Kidney (tissue), 14 donors: ENCODE measurements around the gene HBQ1. TPM values are rescaled to one million over a fixed set of nuclear protein-coding genes. Genes with fewer than 3 reads are reported as not detected.
"Not testable (repeated sequence)": the region's sequence is repeated elsewhere in the genome, so short reads cannot be mapped to it uniquely, and the experiment has no call there.

Experiments
- DNase-seq, 5 donors: peaks; one replicate each; pipeline ENCODE4 v3.0.0-alpha.2; 2013 to 2020
- FAIRE-seq: peaks from 2 replicates; lab custom pipeline; 2012; peaks lifted over from hg19 to GRCh38; lab: Jason Lieb, UNC
- H3K27ac ChIP-seq, 2 donors: one replicate each; pipeline ENCODE4 v1.7.0; 2013; ENCODE audit warnings: low read depth in 2 of 2, low read length in 2 of 2, inconsistent platforms in 1 of 2
- H3K27me3 ChIP-seq: one replicate; pipeline ENCODE4 v1.7.1; 2013; ENCODE audit warnings: low read length, inconsistent platforms; ENCODE audit not compliant: control insufficient read depth, insufficient read depth
- H3K36me3 ChIP-seq, 3 donors: one replicate each; pipeline versions ENCODE4 v1.7.0 to v1.7.1; 2013; ENCODE audit warnings: low read length in 3 of 3, control low read depth in 1 of 3, inconsistent platforms in 1 of 3; ENCODE audit not compliant: insufficient read depth in 3 of 3, control insufficient read depth in 2 of 3
- H3K4me1 ChIP-seq, 3 donors: one replicate each; pipeline versions ENCODE4 v1.7.0 to v1.7.1; 2013; ENCODE audit warnings: low read length in 3 of 3, inconsistent platforms in 1 of 3, low read depth in 1 of 3; ENCODE audit not compliant: control insufficient read depth in 2 of 3, insufficient read depth in 2 of 3
- H3K4me3 ChIP-seq, 3 donors: one replicate each; pipeline versions ENCODE4 v1.7.0 to v1.8.1; 2013; ENCODE audit warnings: low read length in 3 of 3, control low read depth in 1 of 3, inconsistent platforms in 1 of 3
- H3K9ac ChIP-seq, 3 donors: one replicate each; pipeline versions ENCODE4 v1.7.0 to v1.7.1; 2013; ENCODE audit warnings: low read length in 3 of 3, control low read depth in 1 of 3, inconsistent platforms in 1 of 3
- H3K9me3 ChIP-seq, 3 donors: one replicate each; pipeline versions ENCODE4 v1.7.0 to v1.7.1; 2013; ENCODE audit warnings: low read length in 3 of 3, control low read depth in 1 of 3, inconsistent platforms in 1 of 3; ENCODE audit not compliant: control insufficient read depth in 2 of 3, insufficient read depth in 1 of 3
- CTCF ChIP-seq: IDR thresholded peaks from 3 replicates; pipeline ENCODE4 v1.5.1; 2012; ENCODE audit warnings: mild to moderate bottlenecking, moderate library complexity, borderline replicate concordance; ENCODE audit not compliant: insufficient read depth; ENCODE audit errors: extremely low read depth
- intact Hi-C: fragments of 100-400 bp; cut with DNase I; formaldehyde crosslinking; loops from one replicate; pipeline ENCODE4 v1.11.1; 2022
- polyA plus RNA-seq: library from polyadenylated mRNA; stranded (reverse); fragments of 350-450 nt; fragmentation: Illumina TruSeq; extraction: RNeasy Lipid Tissue Mini Kit (QIAGEN cat#74804); gene quantifications from one replicate; pipeline ENCODE4 v1.2.3, GENCODE V29; 2014; ENCODE audit warnings: low read depth, low replicate concordance; ENCODE audit not compliant: insufficient read depth
- total RNA-seq: library from RNA; stranded (reverse); fragmentation: NEBNext Ultra II Directional; extraction: Animal tissue kit (Norgen Biotek cat#: 25700); gene quantifications from one replicate; pipeline ENCODE4 v1.2.1, GENCODE V29; 2021
- donor health status: control.
- donor health status: control.
- donor health status: control.
- donor health status: control.
- donor health status: control.
- donor health status: DM: yes; HTN: yes; CAD: no.
- donor health status: Normal renal cell carcinoma (clear cell type).

Gene HBQ1
- total and polyA plus RNA-seq, 2 donors from 2014 or later: not detected

GRCh38 chr16:146646-147045, 33.6 kb upstream of the HBQ1 start:
- no peaks in the 10 kb centered on the region for H3K36me3 ChIP-seq
- no peaks in the 10 kb centered on the region for H3K27me3 ChIP-seq
- no peak for FAIRE-seq
- TF ChIP-seq CTCF: no peak
- intact Hi-C loops: no loop called here
- DNase-seq: no peak
- H3K27ac ChIP-seq: no peak overlapping the region
- no peaks in the 10 kb centered on the region for H3K9me3 ChIP-seq
- no peak overlapping the region for H3K4me3 ChIP-seq
- H3K9ac ChIP-seq: no peak overlapping the region
- no peaks in the 10 kb centered on the region for H3K4me1 ChIP-seq

- H3K4me3 ChIP-seq: no peak overlapping the region
- no peaks in the 10 kb centered on the region for H3K9me3 ChIP-seq
- DNase-seq (no peak), FAIRE-seq (no peak)
- no peaks in the 10 kb centered on the region for H3K36me3 ChIP-seq
- H3K4me1 ChIP-seq: no peaks in the 10 kb centered on the region
- no peak for TF ChIP-seq CTCF
- H3K27me3 ChIP-seq: no peaks in the 10 kb centered on the region
- no peak overlapping the region for H3K27ac ChIP-seq
- no peak overlapping the region for H3K9ac ChIP-seq
- intact Hi-C loops: no loop called here
Observed at GRCh38 chr16:149024-149660, 31.1 kb upstream of the HBQ1 start.

GRCh38 chr16:152141-153128, 27.8 kb upstream of the HBQ1 start, which contains the start of gene HBZ:
Gene HBZ (plus strand): TSS chr16:152644. CDS start chr16:152910, 266 bp downstream.
- H3K27me3 ChIP-seq: peaks cover 12% of the 10 kb centered on the region
- H3K4me3 ChIP-seq: no peak within 1 kb of the TSS
- FAIRE-seq (no peak), DNase-seq (no peak)
- H3K36me3 ChIP-seq: no peaks in the 10 kb centered on the region
- H3K27ac ChIP-seq: no peak within 1 kb of the TSS
- intact Hi-C loops: no loop called here
- no peak for TF ChIP-seq CTCF
- no peaks in the 10 kb centered on the region for H3K9me3 ChIP-seq
- peaks cover 0 to 4% (median 2%) of the 10 kb centered on the region in 3 donors for H3K4me1 ChIP-seq
- H3K9ac ChIP-seq: no peak within 1 kb of the TSS

GRCh38 chr16:153129-153521, 27.1 kb upstream of the HBQ1 start:
- H3K9me3 ChIP-seq, H3K4me3 ChIP-seq, DNase-seq, FAIRE-seq, intact Hi-C loops, H3K4me1 ChIP-seq, H3K27ac ChIP-seq, H3K9ac ChIP-seq, H3K36me3 ChIP-seq: not testable (repeated sequence)
- peaks cover 12% of the 10 kb centered on the region for H3K27me3 ChIP-seq

GRCh38 chr16:153550-154216, 26.6 kb upstream of the HBQ1 start:
- intact Hi-C loops, FAIRE-seq, H3K4me1 ChIP-seq, H3K36me3 ChIP-seq, DNase-seq, H3K4me3 ChIP-seq, H3K27ac ChIP-seq, H3K9ac ChIP-seq, H3K9me3 ChIP-seq: not testable (repeated sequence)
- peaks cover 15% of the 10 kb centered on the region for H3K27me3 ChIP-seq
